ENCODE measurements around the gene CYREN.

The CYREN gene

GRCh38 chr7:135158874-135159273 is 11.6 kb downstream of the CYREN start:
- Histone ChIP-seq H3K79me2 (ENCODE audit: control insufficient read depth, insufficient read depth, low read length, unreplicated experiment) (peaks cover 31% of the 10 kb centered on the region), H3K4me3 (ENCODE audit: low read depth, low read length) (peak overlapping the region; percentile 17; the same call in 1 of the 2 replicates), H2AFZ (ENCODE audit: low read length, unreplicated experiment) (no peak overlapping the region), H3K27ac (ENCODE audit: low read depth, low read length) (peak overlapping the region; percentile 83), H3K4me1 (ENCODE audit: control insufficient read depth, insufficient read depth, low read length, unreplicated experiment) (peaks cover 26% of the 10 kb centered on the region), H3K27me3 (ENCODE audit: insufficient read depth, low read length) (no peaks in the 10 kb centered on the region), H3K36me3 (ENCODE audit: insufficient read depth, low read length) (peaks cover 24% of the 10 kb centered on the region)

DNA sequence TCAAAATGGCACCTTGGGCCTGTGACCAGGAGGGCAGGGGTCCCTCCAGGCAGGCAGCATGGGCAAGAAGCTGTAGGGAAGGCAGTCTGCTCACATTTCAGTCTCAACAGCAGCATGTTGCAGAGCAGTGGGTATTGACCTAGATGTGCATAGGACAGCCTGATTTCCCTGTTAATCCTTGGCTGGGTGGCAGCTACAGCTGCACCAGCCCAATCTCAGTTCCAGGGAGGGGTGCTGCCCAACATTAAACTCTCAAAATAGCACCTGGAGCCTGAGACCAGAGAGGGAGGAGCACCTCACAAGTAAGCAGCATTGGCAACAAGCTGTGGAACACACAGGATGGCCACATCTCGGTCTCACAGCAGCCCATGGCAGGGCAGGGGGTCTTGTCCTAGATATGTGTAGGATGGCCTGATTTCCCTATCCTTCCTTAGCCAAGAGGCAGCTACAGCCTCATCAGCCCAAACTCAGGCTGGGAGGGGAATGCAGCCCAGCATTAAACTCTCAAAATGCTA is 12.3 kb downstream of the CYREN start:
- Histone ChIP-seq H2AFZ (ENCODE audit: low read length, unreplicated experiment) (no peak overlapping the region), H3K36me3 (ENCODE audit: insufficient read depth, low read length) (peaks cover 19% of the 10 kb centered on the region; the same call in 1 of the 2 replicates), H3K4me1 (ENCODE audit: control insufficient read depth, insufficient read depth, low read length, unreplicated experiment) (peaks cover 26% of the 10 kb centered on the region), H3K27me3 (ENCODE audit: insufficient read depth, low read length) (no peaks in the 10 kb centered on the region), H3K4me3 (ENCODE audit: low read depth, low read length) (no peak overlapping the region), H3K27ac (ENCODE audit: low read depth, low read length) (no peak overlapping the region), H3K79me2 (ENCODE audit: control insufficient read depth, insufficient read depth, low read length, unreplicated experiment) (peaks cover 31% of the 10 kb centered on the region)

GRCh38 chr7:135156290-135156689 is 14.2 kb downstream of the CYREN start:
- peaks cover 27% of the 10 kb centered on the region for H3K4me1 ChIP-seq (ENCODE audit: control insufficient read depth, insufficient read depth, low read length, unreplicated experiment)
- H2AFZ ChIP-seq (ENCODE audit: low read length, unreplicated experiment) = no peak overlapping the region
- peaks cover 20% of the 10 kb centered on the region; the same call in 1 of the 2 replicates for H3K36me3 ChIP-seq (ENCODE audit: insufficient read depth, low read length)
- no peaks in the 10 kb centered on the region for H3K27me3 ChIP-seq (ENCODE audit: insufficient read depth, low read length)
- H3K79me2 ChIP-seq (ENCODE audit: control insufficient read depth, insufficient read depth, low read length, unreplicated experiment) = peaks cover 28% of the 10 kb centered on the region
- H3K4me3 ChIP-seq (ENCODE audit: low read depth, low read length) = no peak overlapping the region
- H3K27ac ChIP-seq (ENCODE audit: low read depth, low read length) = no peak overlapping the region

DNA sequence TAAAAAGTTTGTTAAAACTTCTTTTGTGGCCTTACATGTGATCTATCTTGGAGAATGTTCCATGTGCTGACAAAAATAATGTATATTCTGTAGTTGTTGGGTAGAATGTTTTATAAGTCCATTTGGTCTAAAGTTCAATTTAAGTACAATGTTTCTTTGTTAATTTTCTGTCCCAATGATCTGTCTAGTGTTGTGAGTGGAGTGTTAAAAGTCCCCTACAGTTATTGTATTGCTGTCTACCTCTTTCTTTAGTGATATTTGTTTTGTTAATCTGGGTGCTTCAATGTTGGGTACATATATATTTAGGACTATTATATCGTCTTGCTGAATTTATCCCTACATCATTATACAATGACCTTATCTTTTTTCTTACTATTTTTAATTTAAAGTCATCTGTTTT is 15.8 kb downstream of the CYREN start:
- H3K4me1 ChIP-seq (ENCODE audit: control insufficient read depth, insufficient read depth, low read length, unreplicated experiment) = peaks cover 24% of the 10 kb centered on the region
- no peak overlapping the region for H3K27ac ChIP-seq (ENCODE audit: low read depth, low read length)
- no peak overlapping the region for H3K4me3 ChIP-seq (ENCODE audit: low read depth, low read length)
- peaks cover 33% of the 10 kb centered on the region for H3K79me2 ChIP-seq (ENCODE audit: control insufficient read depth, insufficient read depth, low read length, unreplicated experiment)
- no peak overlapping the region for H2AFZ ChIP-seq (ENCODE audit: low read length, unreplicated experiment)
- peaks cover 18% of the 10 kb centered on the region; the same call in 1 of the 2 replicates for H3K36me3 ChIP-seq (ENCODE audit: insufficient read depth, low read length)
- no peaks in the 10 kb centered on the region for H3K27me3 ChIP-seq (ENCODE audit: insufficient read depth, low read length)

GRCh38 chr7:135152442-135152841 is 18.1 kb downstream of the CYREN start:
- H3K79me2 ChIP-seq (ENCODE audit: control insufficient read depth, insufficient read depth, low read length, unreplicated experiment) = peaks cover 34% of the 10 kb centered on the region
- no peak overlapping the region for H2AFZ ChIP-seq (ENCODE audit: low read length, unreplicated experiment)
- no peaks in the 10 kb centered on the region for H3K27me3 ChIP-seq (ENCODE audit: insufficient read depth, low read length)
- no peak overlapping the region for H3K4me3 ChIP-seq (ENCODE audit: low read depth, low read length)
- peaks cover 16% of the 10 kb centered on the region for H3K4me1 ChIP-seq (ENCODE audit: control insufficient read depth, insufficient read depth, low read length, unreplicated experiment)
- peaks cover 14% of the 10 kb centered on the region; the same call in 1 of the 2 replicates for H3K36me3 ChIP-seq (ENCODE audit: insufficient read depth, low read length)
- H3K27ac ChIP-seq (ENCODE audit: low read depth, low read length) = no peak overlapping the region

DNA sequence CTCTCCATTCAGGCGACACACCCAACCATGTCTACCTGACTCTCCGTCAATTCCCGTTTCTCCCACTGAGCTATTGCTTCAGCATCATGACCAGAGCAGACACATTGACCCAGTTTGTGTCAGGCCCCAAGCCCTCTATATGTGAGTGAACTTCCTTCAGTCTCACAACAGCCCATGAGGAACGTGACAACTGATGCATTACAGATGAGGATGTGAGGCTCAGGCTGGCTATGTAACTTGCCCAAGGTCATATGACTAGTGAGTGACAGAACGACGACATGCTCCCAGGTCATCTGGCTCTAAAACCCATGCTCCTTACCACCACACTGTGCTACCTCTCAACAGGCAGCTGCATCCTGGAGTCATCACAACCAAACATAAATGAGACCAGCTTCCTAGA is 19.0 kb downstream of the CYREN start:
- peaks cover 21% of the 10 kb centered on the region for H3K4me1 ChIP-seq (ENCODE audit: control insufficient read depth, insufficient read depth, low read length, unreplicated experiment)
- 0 out of 2 replicates have a peak, but pooled peaks cover 11% of the 10 kb centered on the region for H3K36me3 ChIP-seq (ENCODE audit: insufficient read depth, low read length)
- no peak overlapping the region for H2AFZ ChIP-seq (ENCODE audit: low read length, unreplicated experiment)
- no peak overlapping the region for H3K4me3 ChIP-seq (ENCODE audit: low read depth, low read length)
- H3K27ac ChIP-seq (ENCODE audit: low read depth, low read length) = no peak overlapping the region
- H3K79me2 ChIP-seq (ENCODE audit: control insufficient read depth, insufficient read depth, low read length, unreplicated experiment) = peaks cover 29% of the 10 kb centered on the region
- no peaks in the 10 kb centered on the region for H3K27me3 ChIP-seq (ENCODE audit: insufficient read depth, low read length)

DNA sequence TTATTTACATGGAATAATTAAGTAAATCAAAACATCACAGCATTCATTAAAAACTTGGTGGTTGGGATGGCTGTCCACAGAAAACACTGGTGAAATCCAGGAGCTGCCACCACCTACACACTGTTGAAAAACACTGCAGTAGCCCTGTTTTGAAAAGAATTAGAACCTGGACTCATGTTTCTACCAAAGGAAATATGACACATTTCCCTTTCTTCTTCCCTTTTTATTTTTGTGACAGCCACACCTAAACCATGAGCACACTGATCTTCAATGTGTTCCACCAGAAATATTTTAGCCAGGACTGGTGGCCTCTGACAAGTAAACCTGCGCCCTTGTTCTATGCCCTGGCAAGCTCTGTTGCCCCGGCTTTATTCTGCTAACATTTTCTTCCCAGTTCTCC is 19.4 kb downstream of the CYREN start:
- Histone ChIP-seq H3K79me2 (ENCODE audit: control insufficient read depth, insufficient read depth, low read length, unreplicated experiment) (peaks cover 29% of the 10 kb centered on the region), H3K4me1 (ENCODE audit: control insufficient read depth, insufficient read depth, low read length, unreplicated experiment) (peaks cover 21% of the 10 kb centered on the region), H3K27ac (ENCODE audit: low read depth, low read length) (no peak overlapping the region), H3K27me3 (ENCODE audit: insufficient read depth, low read length) (no peaks in the 10 kb centered on the region), H3K4me3 (ENCODE audit: low read depth, low read length) (no peak overlapping the region), H3K36me3 (ENCODE audit: insufficient read depth, low read length) (0 out of 2 replicates have a peak, but pooled peaks cover 11% of the 10 kb centered on the region), H2AFZ (ENCODE audit: low read length, unreplicated experiment) (no peak overlapping the region)

DNA sequence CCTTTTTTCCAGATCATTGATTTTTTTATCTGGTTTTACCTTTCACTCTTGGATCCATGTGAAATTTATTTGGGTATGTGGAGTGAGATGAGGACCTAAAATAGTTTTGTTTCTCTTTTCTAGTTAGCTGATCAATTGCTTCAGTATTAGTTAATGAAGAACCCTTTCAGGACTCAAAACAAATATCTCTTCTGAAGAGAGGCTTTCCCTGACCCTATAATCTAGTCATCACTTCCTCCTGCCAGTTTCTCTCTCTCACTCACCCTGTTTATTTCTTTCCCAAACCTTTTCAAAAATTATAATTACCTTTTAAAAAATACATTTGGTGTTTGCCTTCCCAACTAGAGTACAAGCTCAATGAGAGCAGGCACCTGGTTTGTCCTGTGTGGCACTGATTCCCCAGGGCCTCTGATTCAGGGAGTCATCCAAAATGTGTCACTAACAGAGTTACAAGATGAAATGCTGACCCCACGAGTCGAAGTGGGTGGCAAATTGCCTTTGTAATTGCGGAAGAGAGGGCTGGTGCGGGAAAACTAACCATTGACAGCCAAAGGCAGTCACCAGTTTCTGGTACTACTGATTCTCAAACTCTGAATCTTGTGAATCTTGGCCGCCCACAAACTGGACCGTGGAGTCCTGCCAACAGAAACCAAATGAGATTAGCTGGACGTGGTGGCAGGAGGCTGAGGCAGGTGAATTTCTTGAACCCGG is 20.3 kb downstream of the CYREN start:
- Histone ChIP-seq H3K27me3 (ENCODE audit: insufficient read depth, low read length) (no peaks in the 10 kb centered on the region), H3K4me3 (ENCODE audit: low read depth, low read length) (peak overlapping the region; percentile 85), H2AFZ (ENCODE audit: low read length, unreplicated experiment) (no peak overlapping the region), H3K79me2 (ENCODE audit: control insufficient read depth, insufficient read depth, low read length, unreplicated experiment) (peaks cover 29% of the 10 kb centered on the region), H3K4me1 (ENCODE audit: control insufficient read depth, insufficient read depth, low read length, unreplicated experiment) (peaks cover 21% of the 10 kb centered on the region), H3K36me3 (ENCODE audit: insufficient read depth, low read length) (0 out of 2 replicates have a peak, but pooled peaks cover 11% of the 10 kb centered on the region), H3K27ac (ENCODE audit: low read depth, low read length) (no peak overlapping the region)

GRCh38 chr7:135147899-135148721 is 22.4 kb downstream of the CYREN start, which contains the start of gene TMEM140:
Gene TMEM140 (plus strand): TSS chr7:135148072. CDS start chr7:135164442, 16,370 bp downstream.
- Histone ChIP-seq H3K4me1 (ENCODE audit: control insufficient read depth, insufficient read depth, low read length, unreplicated experiment) (peaks cover 21% of the 10 kb centered on the region), H3K4me3 (ENCODE audit: low read depth, low read length) (peak within 1 kb of the TSS; percentile 85), H3K79me2 (ENCODE audit: control insufficient read depth, insufficient read depth, low read length, unreplicated experiment) (peaks cover 29% of the 10 kb centered on the region), H2AFZ (ENCODE audit: low read length, unreplicated experiment) (peak within 1 kb of the TSS; percentile 74), H3K27me3 (ENCODE audit: insufficient read depth, low read length) (no peaks in the 10 kb centered on the region), H3K36me3 (ENCODE audit: insufficient read depth, low read length) (0 out of 2 replicates have a peak, but pooled peaks cover 11% of the 10 kb centered on the region), H3K27ac (ENCODE audit: low read depth, low read length) (peak within 1 kb of the TSS; percentile 96)

GRCh38 chr7:135147341-135147898 is 23.1 kb downstream of the CYREN start:
- H3K36me3 ChIP-seq (ENCODE audit: insufficient read depth, low read length) = 0 out of 2 replicates have a peak, but pooled peaks cover 6% of the 10 kb centered on the region
- peaks cover 29% of the 10 kb centered on the region for H3K79me2 ChIP-seq (ENCODE audit: control insufficient read depth, insufficient read depth, low read length, unreplicated experiment)
- peak overlapping the region; percentile 74 for H2AFZ ChIP-seq (ENCODE audit: low read length, unreplicated experiment)
- H3K4me1 ChIP-seq (ENCODE audit: control insufficient read depth, insufficient read depth, low read length, unreplicated experiment) = peaks cover 21% of the 10 kb centered on the region
- peak overlapping the region; percentile 96 for H3K27ac ChIP-seq (ENCODE audit: low read depth, low read length)
- H3K27me3 ChIP-seq (ENCODE audit: insufficient read depth, low read length) = no peaks in the 10 kb centered on the region
- H3K4me3 ChIP-seq (ENCODE audit: low read depth, low read length) = peak overlapping the region; percentile 85
